Measurements from ENCODE around the gene TEKT5. TPM values are rescaled to one million over a fixed set of nuclear protein-coding genes. Genes with fewer than 3 reads are reported as not detected.

Gene TEKT5
- total and polyA plus RNA-seq, 2 donors (not counting 1 experiment from before 2014, with no cell fraction given), result 0.06 TPM; not detected in 1

GRCh38 chr16:10683170-10683569 lies 11.6 kb downstream of the TEKT5 start:
- H4K20me1 ChIP-seq (ENCODE audit: control insufficient read depth, extremely low read depth, insufficient read depth, low read length), result no peaks in the 10 kb centered on the region
- TF ChIP-seq EZH2 (IDR thresholded peaks at IDR 0.05; ENCODE audit: low read length, missing control alignments) (no peak), CTCF (conservative IDR thresholded peaks at IDR 0.05 in 1 of 2, IDR thresholded peaks at IDR 0.05 in 1 of 2; ENCODE audit: low read depth in 1 of 2, low read length in 2 of 2) (no peak)
- H3K9ac ChIP-seq (ENCODE audit: insufficient read depth, low read length), result no peak overlapping the region
- H3K79me2 ChIP-seq (ENCODE audit: control insufficient read depth, insufficient read depth, low read length), result no peaks in the 10 kb centered on the region
- no peaks in the 10 kb centered on the region for H3K9me3 ChIP-seq (ENCODE audit: control insufficient read depth, insufficient read depth, low read depth, low read length)
- H3K27me3 ChIP-seq (ENCODE audit: control insufficient read depth, insufficient read depth, low read length), result peaks cover 4% of the 10 kb centered on the region
- H3K4me1 ChIP-seq (ENCODE audit: control insufficient read depth, extremely low read depth, insufficient read depth, low read length), result no peaks in the 10 kb centered on the region
- no peak overlapping the region for H3K27ac ChIP-seq (ENCODE audit: insufficient read depth, low read length)
- H2AFZ ChIP-seq (ENCODE audit: low read length), result no peak overlapping the region
- H3K36me3 ChIP-seq (ENCODE audit: control insufficient read depth, insufficient read depth, low read length), result no peaks in the 10 kb centered on the region
- no peak overlapping the region for H3K4me3 ChIP-seq (replicated peaks in 1 of 4; ENCODE audit: control extremely low read depth in 1 of 4, insufficient read depth in 1 of 4, low read depth in 3 of 4, low read length in 4 of 4)
- H3K4me2 ChIP-seq (ENCODE audit: extremely low read depth, insufficient read depth, low read length), result no peak overlapping the region
- DNase-seq (ENCODE audit: low read depth in 2 of 2), result no peak

GRCh38 chr16:10682604-10683003 lies 12.1 kb downstream of the TEKT5 start:
- peaks cover 4% of the 10 kb centered on the region for H3K27me3 ChIP-seq (ENCODE audit: control insufficient read depth, insufficient read depth, low read length)
- no peak overlapping the region for H3K4me3 ChIP-seq (replicated peaks in 1 of 4; ENCODE audit: control extremely low read depth in 1 of 4, insufficient read depth in 1 of 4, low read depth in 3 of 4, low read length in 4 of 4)
- no peaks in the 10 kb centered on the region for H4K20me1 ChIP-seq (ENCODE audit: control insufficient read depth, extremely low read depth, insufficient read depth, low read length)
- no peaks in the 10 kb centered on the region for H3K36me3 ChIP-seq (ENCODE audit: control insufficient read depth, insufficient read depth, low read length)
- no peaks in the 10 kb centered on the region for H3K4me1 ChIP-seq (ENCODE audit: control insufficient read depth, extremely low read depth, insufficient read depth, low read length)
- no peaks in the 10 kb centered on the region for H3K9me3 ChIP-seq (ENCODE audit: control insufficient read depth, insufficient read depth, low read depth, low read length)
- H2AFZ ChIP-seq (ENCODE audit: low read length), result no peak overlapping the region
- no peak for DNase-seq (ENCODE audit: low read depth in 2 of 2)
- TF ChIP-seq CTCF (conservative IDR thresholded peaks at IDR 0.05 in 1 of 2, IDR thresholded peaks at IDR 0.05 in 1 of 2; ENCODE audit: low read depth in 1 of 2, low read length in 2 of 2) (no peak), EZH2 (IDR thresholded peaks at IDR 0.05; ENCODE audit: low read length, missing control alignments) (no peak)
- no peaks in the 10 kb centered on the region for H3K79me2 ChIP-seq (ENCODE audit: control insufficient read depth, insufficient read depth, low read length)
- H3K9ac ChIP-seq (ENCODE audit: insufficient read depth, low read length), result no peak overlapping the region
- no peak overlapping the region for H3K27ac ChIP-seq (ENCODE audit: insufficient read depth, low read length)
- no peak overlapping the region for H3K4me2 ChIP-seq (ENCODE audit: extremely low read depth, insufficient read depth, low read length)

GRCh38 chr16:10681310-10682308 lies 13.1 kb downstream of the TEKT5 start:
- no peak for DNase-seq (ENCODE audit: low read depth in 2 of 2)
- no peaks in the 10 kb centered on the region for H3K9me3 ChIP-seq (ENCODE audit: control insufficient read depth, insufficient read depth, low read depth, low read length)
- TF ChIP-seq CTCF (conservative IDR thresholded peaks at IDR 0.05 in 1 of 2, IDR thresholded peaks at IDR 0.05 in 1 of 2; ENCODE audit: low read depth in 1 of 2, low read length in 2 of 2) (no peak), EZH2 (IDR thresholded peaks at IDR 0.05; ENCODE audit: low read length, missing control alignments) (no peak)
- H3K27me3 ChIP-seq (ENCODE audit: control insufficient read depth, insufficient read depth, low read length), result peaks cover 4% of the 10 kb centered on the region
- no peak overlapping the region for H3K27ac ChIP-seq (ENCODE audit: insufficient read depth, low read length)
- H3K79me2 ChIP-seq (ENCODE audit: control insufficient read depth, insufficient read depth, low read length), result no peaks in the 10 kb centered on the region
- no peak overlapping the region for H3K9ac ChIP-seq (ENCODE audit: insufficient read depth, low read length)
- no peak overlapping the region for H3K4me2 ChIP-seq (ENCODE audit: extremely low read depth, insufficient read depth, low read length)
- no peaks in the 10 kb centered on the region for H3K36me3 ChIP-seq (ENCODE audit: control insufficient read depth, insufficient read depth, low read length)
- H3K4me3 ChIP-seq (replicated peaks in 1 of 4; ENCODE audit: control extremely low read depth in 1 of 4, insufficient read depth in 1 of 4, low read depth in 3 of 4, low read length in 4 of 4), result no peak overlapping the region
- H2AFZ ChIP-seq (ENCODE audit: low read length), result no peak overlapping the region
- no peaks in the 10 kb centered on the region for H3K4me1 ChIP-seq (ENCODE audit: control insufficient read depth, extremely low read depth, insufficient read depth, low read length)
- H4K20me1 ChIP-seq (ENCODE audit: control insufficient read depth, extremely low read depth, insufficient read depth, low read length), result no peaks in the 10 kb centered on the region

Measured in fibroblast of lung (primary cell).